Upper lobe of left lung (tissue), 6 donors: ENCODE results near the gene NRXN3. TPM values are rescaled to one million over a fixed set of nuclear protein-coding genes. Genes with fewer than 3 reads are reported as not detected.

Source experiments
- ATAC-seq, 2 donors: fragments of 200-7000 bp; cut with Tn5 transposase; one replicate each; pipeline ENCODE4 v1.9.1; 2022; ENCODE audit warnings: mild to moderate bottlenecking in 2 of 2, moderate library complexity in 2 of 2; ENCODE audit not compliant: low FRiP score in 2 of 2
- DNase-seq, 2 donors: peaks; one replicate each; pipeline ENCODE4 v3.0.0-alpha.2; 2019 to 2020
- H3K27ac ChIP-seq, 4 donors: fragments of 200-600 bp; sonication (generic); one replicate each; pipeline ENCODE4 v1.5.1; 2016 to 2019
- H3K27me3 ChIP-seq, 4 donors: fragments of 200-600 bp; sonication (generic); one replicate each; pipeline ENCODE4 v1.5.1; 2017 to 2019
- H3K36me3 ChIP-seq, 4 donors: fragments of 200-600 bp; sonication (generic); one replicate each; pipeline ENCODE4 v1.5.1; 2016 to 2019
- H3K4me1 ChIP-seq, 4 donors: fragments of 200-600 bp; sonication (generic); one replicate each; pipeline ENCODE4 v1.5.1; 2018 to 2019
- H3K4me3 ChIP-seq, 4 donors: fragments of 200-600 bp; sonication (generic); one replicate each; pipeline ENCODE4 v1.5.1; 2017 to 2019; ENCODE audit warnings: mild to moderate bottlenecking in 2 of 4, moderate library complexity in 1 of 4
- H3K9me3 ChIP-seq, 4 donors: fragments of 200-600 bp; sonication (generic); one replicate each; pipeline ENCODE4 v1.5.1; 2018 to 2019
- CTCF ChIP-seq, 6 experiments: fragments of 450-650 bp in 4 of 6; fragments of 200-600 bp in 2 of 6; sonication (generic) in 2 of 6; IDR thresholded peaks; one replicate each; pipeline ENCODE4 v1.5.1; 2016 to 2019; ENCODE audit warnings: antibody characterized with exemption in 6 of 6
- EP300 ChIP-seq, 4 donors: sonication (generic); formaldehyde crosslinking; IDR thresholded peaks; one replicate each; pipeline ENCODE4 v1.5.1; 2017; ENCODE audit warnings: antibody characterized with exemption in 4 of 4, control low read depth in 2 of 4
- POLR2A ChIP-seq, 4 donors: fragments of 450-650 bp; IDR thresholded peaks; one replicate each; pipeline ENCODE4 v1.5.1; 2016 to 2017; ENCODE audit warnings: antibody characterized with exemption in 4 of 4, mild to moderate bottlenecking in 2 of 4
- POLR2AphosphoS5 ChIP-seq, 2 donors: sonication (generic); formaldehyde crosslinking; IDR thresholded peaks; one replicate each; pipeline ENCODE4 v1.5.1; 2017; ENCODE audit warnings: antibody characterized with exemption in 2 of 2
- WGBS, 2 donors: methylation state at CpG; one replicate each; pipeline ENCODE4 v1.1.5; 2017 to 2018; 5-methylcytosine and 5-hydroxymethylcytosine counted together
- total RNA-seq, 6 donors: library from RNA; depleted of rRNA in 4 of 6; stranded (reverse); fragments of >200 nt in 4 of 6; gene quantifications; one replicate each; pipeline versions ENCODE4 v1.1.0 to v1.2.1, GENCODE V29; 2016 to 2021
- donor health status: DM: no; HTN: no; CAD: no; lungs with moderate emphysema.
- donor health status: DM: no; HTN: yes; CAD: no; lungs with severe emphysema.

Gene NRXN3
- total RNA-seq, 6 donors from 2014 or later, result 4.4 to 14.9 (median 7.2) TPM

- Histone ChIP-seq H3K9me3 (no peaks in the 10 kb centered on the region), H3K4me1 (no peaks in the 10 kb centered on the region), H3K27ac (no peak overlapping the region), H3K27me3 (no peaks in the 10 kb centered on the region), H3K4me3 (no peak overlapping the region), H3K36me3 (no peaks in the 10 kb centered on the region)
- 86 to 88% methylated on average over 1 of the region's 1 CpG for WGBS, 2 donors
- no peak for TF ChIP-seq POLR2A (IDR thresholded peaks at IDR 0.05)
- no peak for TF ChIP-seq EP300 (IDR thresholded peaks at IDR 0.05)
- no peak for TF ChIP-seq POLR2AphosphoS5 (IDR thresholded peaks at IDR 0.05)
- no peak for TF ChIP-seq CTCF (IDR thresholded peaks at IDR 0.05)
- ATAC-seq, result no peak
- no peak for DNase-seq
Observed at GRCh38 chr14:79690960-79691359, 1520.8 kb downstream of the NRXN3 start.

- no peaks in the 10 kb centered on the region for H3K4me1 ChIP-seq
- no peak overlapping the region for H3K4me3 ChIP-seq
- ATAC-seq (no peak), DNase-seq (no peak)
- H3K27ac ChIP-seq, result no peak overlapping the region
- H3K9me3 ChIP-seq, result no peaks in the 10 kb centered on the region
- no peaks in the 10 kb centered on the region for H3K36me3 ChIP-seq
- no peak for TF ChIP-seq EP300 (IDR thresholded peaks at IDR 0.05)
- no peak for TF ChIP-seq POLR2AphosphoS5 (IDR thresholded peaks at IDR 0.05)
- no peak for TF ChIP-seq CTCF (IDR thresholded peaks at IDR 0.05)
- no peak for TF ChIP-seq POLR2A (IDR thresholded peaks at IDR 0.05)
- WGBS, 2 donors, result 21 to 50% methylated on average over 1 of the region's 1 CpG
- no peaks in the 10 kb centered on the region for H3K27me3 ChIP-seq
Observed at GRCh38 chr14:79693935-79694334, 1523.8 kb downstream of the NRXN3 start.

GRCh38 chr14:79695307-79695706 lies 1525.1 kb downstream of the NRXN3 start:
- Histone ChIP-seq H3K36me3 (no peaks in the 10 kb centered on the region), H3K27ac (no peak overlapping the region), H3K27me3 (no peaks in the 10 kb centered on the region), H3K4me3 (no peak overlapping the region), H3K9me3 (no peaks in the 10 kb centered on the region), H3K4me1 (no peaks in the 10 kb centered on the region)
- ATAC-seq (no peak), DNase-seq (no peak)
- 84 to 86% methylated on average over 1 of the region's 1 CpG for WGBS, 2 donors
- TF ChIP-seq POLR2A (IDR thresholded peaks at IDR 0.05) (no peak), CTCF (IDR thresholded peaks at IDR 0.05) (no peak), EP300 (IDR thresholded peaks at IDR 0.05) (no peak), POLR2AphosphoS5 (IDR thresholded peaks at IDR 0.05) (no peak)

- no peak overlapping the region for H3K4me3 ChIP-seq
- TF ChIP-seq POLR2AphosphoS5 (IDR thresholded peaks at IDR 0.05) (no peak), POLR2A (IDR thresholded peaks at IDR 0.05) (no peak), CTCF (IDR thresholded peaks at IDR 0.05) (no peak), EP300 (IDR thresholded peaks at IDR 0.05) (no peak)
- ATAC-seq, result no peak
- no peaks in the 10 kb centered on the region for H3K36me3 ChIP-seq
- no peaks in the 10 kb centered on the region for H3K27me3 ChIP-seq
- no peaks in the 10 kb centered on the region for H3K9me3 ChIP-seq
- no peaks in the 10 kb centered on the region for H3K4me1 ChIP-seq
- DNase-seq, result no peak
- WGBS, 2 donors, result 79 to 81% methylated on average over 1 of the region's 1 CpG
- no peak overlapping the region for H3K27ac ChIP-seq
Observed at GRCh38 chr14:79698298-79698711, 1528.1 kb downstream of the NRXN3 start.

- ATAC-seq (no peak), DNase-seq (no peak)
- Histone ChIP-seq H3K9me3 (no peaks in the 10 kb centered on the region), H3K36me3 (no peaks in the 10 kb centered on the region), H3K27me3 (no peaks in the 10 kb centered on the region), H3K4me3 (no peak overlapping the region), H3K4me1 (no peaks in the 10 kb centered on the region), H3K27ac (no peak overlapping the region)
- TF ChIP-seq POLR2AphosphoS5 (IDR thresholded peaks at IDR 0.05) (no peak), POLR2A (IDR thresholded peaks at IDR 0.05) (no peak), EP300 (IDR thresholded peaks at IDR 0.05) (no peak), CTCF (IDR thresholded peaks at IDR 0.05) (no peak)
- 77 to 89% methylated on average over 2 of the region's 2 CpGs for WGBS, 2 donors
Observed at GRCh38 chr14:79699206-79699605, 1529.0 kb downstream of the NRXN3 start.
